HCT116 (cell line): ENCODE data around the gene GSG1L.

Source experiments
- EZH2 ChIP-seq: fragments of 200-600 bp; sonication (generic); IDR thresholded peaks from 2 replicates; pipeline ENCODE4 v1.6.1; 2017; ENCODE audit warnings: antibody characterized with exemption, mixed run types
- EZH2phosphoT487 ChIP-seq: fragments of 200-600 bp; IDR thresholded peaks from 2 replicates; pipeline ENCODE4 v1.6.1; 2018; ENCODE audit warnings: antibody characterized with exemption, borderline replicate concordance
- FOSL1 ChIP-seq: IDR thresholded peaks from 2 replicates; pipeline ENCODE4 v1.6.1; 2012; ENCODE audit warnings: low read depth
- POLR2A ChIP-seq: IDR thresholded peaks from 2 replicates; pipeline ENCODE4 v1.7.0; 2011; ENCODE audit warnings: borderline replicate concordance; ENCODE audit not compliant: insufficient read depth, insufficient read length; ENCODE audit errors: extremely low read depth
- RAD21 ChIP-seq: IDR thresholded peaks from 2 replicates; pipeline ENCODE4 v1.6.1; 2012; ENCODE audit warnings: low read depth, mild to moderate bottlenecking
- SIN3A ChIP-seq: IDR thresholded peaks from 2 replicates; pipeline ENCODE4 v1.6.1; 2012; ENCODE audit warnings: low read depth
- TCF7L2 ChIP-seq: IDR thresholded peaks from 2 replicates; pipeline ENCODE4 v1.7.0; 2011; ENCODE audit warnings: borderline replicate concordance, inconsistent platforms; ENCODE audit not compliant: insufficient read depth, insufficient read length; ENCODE audit errors: extremely low read depth
- YY1 ChIP-seq: IDR thresholded peaks from 2 replicates; pipeline ENCODE4 v1.6.1; 2011; ENCODE audit warnings: low read length, low read depth, moderate library complexity, mild to moderate bottlenecking; ENCODE audit not compliant: insufficient replicate concordance; ENCODE audit errors: extremely low read depth
- ZFX ChIP-seq: fragments of 450-650 bp; IDR thresholded peaks from 2 replicates; pipeline ENCODE4 v1.6.1; 2017
- TF ChIP-seq, protein P1 (sequence below), 3 experiments: fragments of 200-600 bp in 1 of 3; sonication (generic) in 1 of 3; IDR thresholded peaks in 2 of 3; conservative IDR thresholded peaks in 1 of 3; 2 replicates each; pipeline ENCODE4 v1.5.1; 2012 to 2017; ENCODE audit warnings: low read depth in 2 of 3, low read length in 2 of 3, antibody characterized with exemption in 1 of 3, borderline replicate concordance in 1 of 3, control low read depth in 1 of 3, mild to moderate bottlenecking in 1 of 3, mixed read lengths in 1 of 3, mixed run types in 1 of 3, moderate library complexity in 1 of 3; ENCODE audit not compliant: insufficient read depth in 1 of 3
- TF ChIP-seq, protein P2 (sequence below): IDR thresholded peaks from 2 replicates; pipeline ENCODE4 v1.6.1; 2012
- TF ChIP-seq, protein P3 (sequence below): IDR thresholded peaks from 2 replicates; pipeline ENCODE4 v1.6.1; 2012; ENCODE audit warnings: low read depth
- TF ChIP-seq, protein P4 (sequence below): IDR thresholded peaks from 2 replicates; pipeline ENCODE4 v1.6.1; 2011; ENCODE audit warnings: mild to moderate bottlenecking, low read length, moderate library complexity; ENCODE audit not compliant: insufficient replicate concordance; ENCODE audit errors: extremely low read depth

DNA sequence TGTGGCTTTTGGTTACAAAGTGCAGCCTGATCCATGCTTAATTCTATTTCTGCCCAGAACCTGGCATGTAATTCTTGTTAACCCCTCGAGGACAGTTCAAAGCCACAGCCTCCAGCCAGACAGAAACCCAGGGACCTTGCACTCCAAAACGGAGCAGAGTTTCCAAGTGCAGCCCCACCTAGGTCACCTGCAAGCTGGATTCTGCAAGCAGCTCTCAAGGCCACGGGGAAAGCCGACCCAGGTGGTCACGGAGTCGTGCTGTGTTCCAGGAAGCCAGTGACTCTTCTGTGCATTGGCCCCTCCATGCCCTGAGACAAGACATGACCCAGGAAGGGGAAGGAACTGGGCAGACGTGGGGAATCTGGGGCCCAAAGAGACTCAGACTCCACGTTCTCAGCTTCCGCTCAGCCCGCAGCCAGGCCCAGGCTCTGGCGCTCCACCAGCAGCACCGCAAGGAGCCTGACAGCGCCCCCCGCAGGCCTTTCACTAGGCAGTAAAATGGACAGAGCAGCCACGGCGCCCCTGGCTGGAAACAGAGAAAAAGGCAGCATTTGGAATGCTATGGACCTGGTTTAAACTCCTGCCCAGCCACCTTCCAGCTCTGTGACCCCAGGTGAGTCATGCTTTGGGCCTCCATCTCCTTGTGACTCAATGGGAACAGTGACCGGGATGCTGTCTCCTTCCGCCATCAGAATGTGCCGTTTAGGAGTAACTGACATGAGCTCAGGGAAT lies 27.3 kb upstream of the GSG1L start:
- TF ChIP-seq, protein P1, sequence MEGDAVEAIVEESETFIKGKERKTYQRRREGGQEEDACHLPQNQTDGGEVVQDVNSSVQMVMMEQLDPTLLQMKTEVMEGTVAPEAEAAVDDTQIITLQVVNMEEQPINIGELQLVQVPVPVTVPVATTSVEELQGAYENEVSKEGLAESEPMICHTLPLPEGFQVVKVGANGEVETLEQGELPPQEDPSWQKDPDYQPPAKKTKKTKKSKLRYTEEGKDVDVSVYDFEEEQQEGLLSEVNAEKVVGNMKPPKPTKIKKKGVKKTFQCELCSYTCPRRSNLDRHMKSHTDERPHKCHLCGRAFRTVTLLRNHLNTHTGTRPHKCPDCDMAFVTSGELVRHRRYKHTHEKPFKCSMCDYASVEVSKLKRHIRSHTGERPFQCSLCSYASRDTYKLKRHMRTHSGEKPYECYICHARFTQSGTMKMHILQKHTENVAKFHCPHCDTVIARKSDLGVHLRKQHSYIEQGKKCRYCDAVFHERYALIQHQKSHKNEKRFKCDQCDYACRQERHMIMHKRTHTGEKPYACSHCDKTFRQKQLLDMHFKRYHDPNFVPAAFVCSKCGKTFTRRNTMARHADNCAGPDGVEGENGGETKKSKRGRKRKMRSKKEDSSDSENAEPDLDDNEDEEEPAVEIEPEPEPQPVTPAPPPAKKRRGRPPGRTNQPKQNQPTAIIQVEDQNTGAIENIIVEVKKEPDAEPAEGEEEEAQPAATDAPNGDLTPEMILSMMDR (IDR thresholded peaks at IDR 0.05 in 2 of 3, conservative IDR thresholded peaks at IDR 0.05 in 1 of 3; ENCODE audit: borderline replicate concordance in 1 of 3, insufficient read depth in 1 of 3, low read depth in 2 of 3, low read length in 2 of 3): peak; percentile 52 to 79 (median 70); a peak in 5 of 6 replicates
- no peak for TF ChIP-seq RAD21
- TF ChIP-seq POLR2A: no peak
- TF ChIP-seq YY1: no peak
- no peak for TF ChIP-seq TCF7L2
- TF ChIP-seq, protein P2, sequence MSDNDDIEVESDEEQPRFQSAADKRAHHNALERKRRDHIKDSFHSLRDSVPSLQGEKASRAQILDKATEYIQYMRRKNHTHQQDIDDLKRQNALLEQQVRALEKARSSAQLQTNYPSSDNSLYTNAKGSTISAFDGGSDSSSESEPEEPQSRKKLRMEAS: no peak
- no peak for TF ChIP-seq EZH2
- no peak for TF ChIP-seq EZH2phosphoT487
- TF ChIP-seq SIN3A: no peak
- TF ChIP-seq, protein P3, sequence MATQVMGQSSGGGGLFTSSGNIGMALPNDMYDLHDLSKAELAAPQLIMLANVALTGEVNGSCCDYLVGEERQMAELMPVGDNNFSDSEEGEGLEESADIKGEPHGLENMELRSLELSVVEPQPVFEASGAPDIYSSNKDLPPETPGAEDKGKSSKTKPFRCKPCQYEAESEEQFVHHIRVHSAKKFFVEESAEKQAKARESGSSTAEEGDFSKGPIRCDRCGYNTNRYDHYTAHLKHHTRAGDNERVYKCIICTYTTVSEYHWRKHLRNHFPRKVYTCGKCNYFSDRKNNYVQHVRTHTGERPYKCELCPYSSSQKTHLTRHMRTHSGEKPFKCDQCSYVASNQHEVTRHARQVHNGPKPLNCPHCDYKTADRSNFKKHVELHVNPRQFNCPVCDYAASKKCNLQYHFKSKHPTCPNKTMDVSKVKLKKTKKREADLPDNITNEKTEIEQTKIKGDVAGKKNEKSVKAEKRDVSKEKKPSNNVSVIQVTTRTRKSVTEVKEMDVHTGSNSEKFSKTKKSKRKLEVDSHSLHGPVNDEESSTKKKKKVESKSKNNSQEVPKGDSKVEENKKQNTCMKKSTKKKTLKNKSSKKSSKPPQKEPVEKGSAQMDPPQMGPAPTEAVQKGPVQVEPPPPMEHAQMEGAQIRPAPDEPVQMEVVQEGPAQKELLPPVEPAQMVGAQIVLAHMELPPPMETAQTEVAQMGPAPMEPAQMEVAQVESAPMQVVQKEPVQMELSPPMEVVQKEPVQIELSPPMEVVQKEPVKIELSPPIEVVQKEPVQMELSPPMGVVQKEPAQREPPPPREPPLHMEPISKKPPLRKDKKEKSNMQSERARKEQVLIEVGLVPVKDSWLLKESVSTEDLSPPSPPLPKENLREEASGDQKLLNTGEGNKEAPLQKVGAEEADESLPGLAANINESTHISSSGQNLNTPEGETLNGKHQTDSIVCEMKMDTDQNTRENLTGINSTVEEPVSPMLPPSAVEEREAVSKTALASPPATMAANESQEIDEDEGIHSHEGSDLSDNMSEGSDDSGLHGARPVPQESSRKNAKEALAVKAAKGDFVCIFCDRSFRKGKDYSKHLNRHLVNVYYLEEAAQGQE: no peak
- TF ChIP-seq ZFX: no peak
- TF ChIP-seq FOSL1: peak; percentile 14; the same call in 1 of the 2 replicates
- TF ChIP-seq, protein P4, sequence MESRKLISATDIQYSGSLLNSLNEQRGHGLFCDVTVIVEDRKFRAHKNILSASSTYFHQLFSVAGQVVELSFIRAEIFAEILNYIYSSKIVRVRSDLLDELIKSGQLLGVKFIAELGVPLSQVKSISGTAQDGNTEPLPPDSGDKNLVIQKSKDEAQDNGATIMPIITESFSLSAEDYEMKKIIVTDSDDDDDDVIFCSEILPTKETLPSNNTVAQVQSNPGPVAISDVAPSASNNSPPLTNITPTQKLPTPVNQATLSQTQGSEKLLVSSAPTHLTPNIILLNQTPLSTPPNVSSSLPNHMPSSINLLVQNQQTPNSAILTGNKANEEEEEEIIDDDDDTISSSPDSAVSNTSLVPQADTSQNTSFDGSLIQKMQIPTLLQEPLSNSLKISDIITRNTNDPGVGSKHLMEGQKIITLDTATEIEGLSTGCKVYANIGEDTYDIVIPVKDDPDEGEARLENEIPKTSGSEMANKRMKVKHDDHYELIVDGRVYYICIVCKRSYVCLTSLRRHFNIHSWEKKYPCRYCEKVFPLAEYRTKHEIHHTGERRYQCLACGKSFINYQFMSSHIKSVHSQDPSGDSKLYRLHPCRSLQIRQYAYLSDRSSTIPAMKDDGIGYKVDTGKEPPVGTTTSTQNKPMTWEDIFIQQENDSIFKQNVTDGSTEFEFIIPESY: no peak
